Cardiac muscle cell (in vitro differentiated cells and primary cell): Measurements from ENCODE around the gene SUCLG2. TPM values are rescaled to one million over a fixed set of nuclear protein-coding genes. Genes with fewer than 3 reads are reported as not detected.
A peak's percentile ranks its signal among the peaks of the same experiment; 100 is the strongest.

Experiments used
- DNase-seq, 2 donors: peaks; one replicate each; pipeline versions ENCODE4 v3.0.0 to v3.0.0-alpha.2; 2010 to 2017; ENCODE audit warnings: low read depth in 1 of 2, low spot score in 1 of 2
- H3K27ac ChIP-seq: fragments of 200-600 bp; sonication (generic); 2 replicates; pipeline ENCODE4 v1.5.1; 2016
- H3K27me3 ChIP-seq: fragments of 200-600 bp; sonication (generic); 2 replicates; pipeline ENCODE4 v1.6.0; 2016; ENCODE audit warnings: control low read depth
- H3K36me3 ChIP-seq: fragments of 200-600 bp; sonication (generic); 2 replicates; pipeline ENCODE4 v1.5.1; 2016; ENCODE audit warnings: control low read depth
- H3K4me1 ChIP-seq: fragments of 200-600 bp; sonication (generic); 2 replicates; pipeline ENCODE4 v1.8.1; 2017; ENCODE audit warnings: low read depth, mild to moderate bottlenecking, mixed run types
- H3K4me3 ChIP-seq: fragments of 200-600 bp; sonication (generic); 2 replicates; pipeline ENCODE4 v1.5.1; 2016; ENCODE audit warnings: mild to moderate bottlenecking
- H3K9me3 ChIP-seq: fragments of 200-600 bp; sonication (generic); 2 replicates; pipeline ENCODE4 v1.5.1; 2017; ENCODE audit warnings: low read depth, mild to moderate bottlenecking, control low read depth
- CTCF ChIP-seq: IDR thresholded peaks from 2 replicates; pipeline ENCODE4 v1.5.1; 2012; ENCODE audit warnings: low read depth, mild to moderate bottlenecking, low read length
- polyA plus RNA-seq: library from polyadenylated mRNA; unstranded; fragments of >200 nt; fragmentation: Nextera tagmentation; extraction: Ambion mirVana; gene quantifications from 2 replicates; pipeline ENCODE4 v1.2.1, GENCODE V29; 2016
- total RNA-seq: library from RNA; depleted of rRNA; stranded (reverse); fragments of >200 nt; gene quantifications from 2 replicates; pipeline ENCODE4 v1.2.3, GENCODE V29; 2016

Gene SUCLG2
- total and polyA plus RNA-seq, 2 experiments from 2014 or later = 38.4 to 39.0 TPM

GRCh38 chr3:67487564-67488114 lies 166.8 kb downstream of the SUCLG2 start:
- peaks cover 10% of the 10 kb centered on the region for H3K4me1 ChIP-seq
- H3K9me3 ChIP-seq = no peaks in the 10 kb centered on the region
- no peak for DNase-seq
- no peak overlapping the region for H3K4me3 ChIP-seq
- H3K27ac ChIP-seq = no peak overlapping the region
- H3K27me3 ChIP-seq = no peaks in the 10 kb centered on the region
- TF ChIP-seq CTCF = no peak
- H3K36me3 ChIP-seq = no peaks in the 10 kb centered on the region

- no peaks in the 10 kb centered on the region for H3K36me3 ChIP-seq
- no peak for DNase-seq
- H3K4me3 ChIP-seq = no peak overlapping the region
- H3K9me3 ChIP-seq = no peaks in the 10 kb centered on the region
- peaks cover 10% of the 10 kb centered on the region for H3K4me1 ChIP-seq
- peak overlapping the region; percentile 11 for H3K27ac ChIP-seq
- TF ChIP-seq CTCF = no peak
- no peaks in the 10 kb centered on the region for H3K27me3 ChIP-seq
These were observed 167.5 kb downstream of the SUCLG2 start for GRCh38 chr3:67486883-67487282.

- no peaks in the 10 kb centered on the region for H3K27me3 ChIP-seq
- TF ChIP-seq CTCF = no peak
- H3K4me1 ChIP-seq = peaks cover 10% of the 10 kb centered on the region
- no peak overlapping the region for H3K27ac ChIP-seq
- DNase-seq = no peak
- no peaks in the 10 kb centered on the region for H3K36me3 ChIP-seq
- H3K9me3 ChIP-seq = no peaks in the 10 kb centered on the region
- H3K4me3 ChIP-seq = no peak overlapping the region
These were observed 170.3 kb downstream of the SUCLG2 start for GRCh38 chr3:67484085-67484484.

GRCh38 chr3:67481126-67481525 lies 173.3 kb downstream of the SUCLG2 start:
- H3K9me3 ChIP-seq = no peaks in the 10 kb centered on the region
- H3K27ac ChIP-seq = no peak overlapping the region
- no peaks in the 10 kb centered on the region for H3K36me3 ChIP-seq
- H3K27me3 ChIP-seq = no peaks in the 10 kb centered on the region
- TF ChIP-seq CTCF = no peak
- peak in 1 of 2 donors; percentile 11 for DNase-seq
- no peak overlapping the region for H3K4me3 ChIP-seq
- no peaks in the 10 kb centered on the region for H3K4me1 ChIP-seq

- Histone ChIP-seq H3K4me1 (no peaks in the 10 kb centered on the region), H3K27me3 (no peaks in the 10 kb centered on the region), H3K36me3 (no peaks in the 10 kb centered on the region), H3K4me3 (no peak overlapping the region), H3K9me3 (no peaks in the 10 kb centered on the region), H3K27ac (no peak overlapping the region)
- TF ChIP-seq CTCF = no peak
- DNase-seq = no peak
These were observed 176.0 kb downstream of the SUCLG2 start for GRCh38 chr3:67478423-67478822.
